ENCODE measurements around the gene ANAPC16.

ANAPC16 gene

GRCh38 chr10:72229261-72230251 lies 13.7 kb downstream of the ANAPC16 start:
- H3K9me3 ChIP-seq (ENCODE audit: control insufficient read depth, low read length), result no peaks in the 10 kb centered on the region
- peak; percentile 42 for DNase-seq (ENCODE audit: low read depth)
- H3K9ac ChIP-seq (ENCODE audit: low read length), result no peak overlapping the region
- H3K36me3 ChIP-seq (ENCODE audit: control insufficient read depth, insufficient read depth, low read length, severe bottlenecking), result peaks cover 25% of the 10 kb centered on the region
- no peak overlapping the region for H3K4me3 ChIP-seq (ENCODE audit: low read length)
- peaks cover 12% of the 10 kb centered on the region for H3K4me1 ChIP-seq (ENCODE audit: control insufficient read depth, insufficient read depth, low read length)
- H3K27me3 ChIP-seq (replicated peaks; ENCODE audit: control insufficient read depth, insufficient read depth, low read length), result no peaks in the 10 kb centered on the region

DNA sequence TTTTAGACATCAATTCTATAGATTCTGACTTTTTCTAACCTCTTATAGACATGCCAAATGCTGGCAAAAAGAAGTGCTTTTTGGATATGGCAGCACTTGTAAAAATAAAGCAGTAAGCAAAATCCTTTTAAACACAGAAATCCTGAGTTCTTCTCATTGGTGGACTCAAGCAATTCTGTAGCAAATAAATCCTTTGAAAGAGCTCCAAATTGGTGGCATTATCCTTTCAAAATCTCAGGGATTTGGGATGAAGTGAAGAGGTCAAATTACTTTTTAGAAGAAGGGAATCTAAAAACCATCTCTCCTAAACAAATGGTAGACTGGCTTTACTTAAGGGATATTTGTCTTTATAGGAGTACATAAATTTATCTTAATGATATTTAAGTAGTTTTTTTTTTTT lies 17.8 kb downstream of the ANAPC16 start:
- no peaks in the 10 kb centered on the region for H3K9me3 ChIP-seq (ENCODE audit: control insufficient read depth, low read length)
- peaks cover 10% of the 10 kb centered on the region for H3K4me1 ChIP-seq (ENCODE audit: control insufficient read depth, insufficient read depth, low read length)
- H3K27me3 ChIP-seq (replicated peaks; ENCODE audit: control insufficient read depth, insufficient read depth, low read length), result no peaks in the 10 kb centered on the region
- no peak for DNase-seq (ENCODE audit: low read depth)
- peaks cover 37% of the 10 kb centered on the region for H3K36me3 ChIP-seq (ENCODE audit: control insufficient read depth, insufficient read depth, low read length, severe bottlenecking)
- no peak overlapping the region for H3K4me3 ChIP-seq (ENCODE audit: low read length)
- H3K9ac ChIP-seq (ENCODE audit: low read length), result no peak overlapping the region

DNA sequence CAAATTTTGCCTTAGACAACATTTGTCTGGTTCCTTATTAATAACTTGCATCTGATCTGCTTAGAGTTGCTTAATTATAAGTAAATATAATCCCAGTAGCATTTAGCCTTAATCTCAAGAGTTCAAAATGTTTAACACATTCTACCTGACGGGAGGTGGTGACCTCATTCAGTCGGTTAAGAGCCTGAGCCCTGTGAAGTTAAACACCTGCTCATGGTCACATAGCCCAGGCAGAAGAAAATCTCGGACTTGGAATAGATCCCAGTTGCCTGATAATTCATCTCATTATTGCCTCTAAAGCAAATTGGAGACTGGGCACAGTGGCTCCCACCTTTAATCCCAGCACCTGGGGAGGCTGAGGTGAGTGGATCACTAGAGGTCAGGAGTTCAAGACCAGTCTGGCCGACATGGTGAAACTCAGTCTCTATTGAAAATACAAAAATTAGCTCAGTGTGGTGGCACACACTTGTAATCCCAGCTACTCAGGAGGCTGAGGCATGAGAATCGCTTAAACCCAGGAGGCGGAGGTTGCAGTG lies 18.8 kb downstream of the ANAPC16 start:
- Histone ChIP-seq H3K9me3 (ENCODE audit: control insufficient read depth, low read length) (no peaks in the 10 kb centered on the region), H3K9ac (ENCODE audit: low read length) (no peak overlapping the region), H3K36me3 (ENCODE audit: control insufficient read depth, insufficient read depth, low read length, severe bottlenecking) (peaks cover 37% of the 10 kb centered on the region), H3K27me3 (replicated peaks; ENCODE audit: control insufficient read depth, insufficient read depth, low read length) (no peaks in the 10 kb centered on the region), H3K4me3 (ENCODE audit: low read length) (no peak overlapping the region), H3K4me1 (ENCODE audit: control insufficient read depth, insufficient read depth, low read length) (peaks cover 5% of the 10 kb centered on the region)
- no peak for DNase-seq (ENCODE audit: low read depth)

GRCh38 chr10:72235544-72236279 lies 19.9 kb downstream of the ANAPC16 start:
- Histone ChIP-seq H3K9me3 (ENCODE audit: control insufficient read depth, low read length) (no peaks in the 10 kb centered on the region), H3K9ac (ENCODE audit: low read length) (no peak overlapping the region), H3K4me1 (ENCODE audit: control insufficient read depth, insufficient read depth, low read length) (no peaks in the 10 kb centered on the region), H3K27me3 (replicated peaks; ENCODE audit: control insufficient read depth, insufficient read depth, low read length) (no peaks in the 10 kb centered on the region), H3K36me3 (ENCODE audit: control insufficient read depth, insufficient read depth, low read length, severe bottlenecking) (peaks cover 36% of the 10 kb centered on the region), H3K4me3 (ENCODE audit: low read length) (no peak overlapping the region)
- DNase-seq (ENCODE audit: low read depth), result no peak

DNA sequence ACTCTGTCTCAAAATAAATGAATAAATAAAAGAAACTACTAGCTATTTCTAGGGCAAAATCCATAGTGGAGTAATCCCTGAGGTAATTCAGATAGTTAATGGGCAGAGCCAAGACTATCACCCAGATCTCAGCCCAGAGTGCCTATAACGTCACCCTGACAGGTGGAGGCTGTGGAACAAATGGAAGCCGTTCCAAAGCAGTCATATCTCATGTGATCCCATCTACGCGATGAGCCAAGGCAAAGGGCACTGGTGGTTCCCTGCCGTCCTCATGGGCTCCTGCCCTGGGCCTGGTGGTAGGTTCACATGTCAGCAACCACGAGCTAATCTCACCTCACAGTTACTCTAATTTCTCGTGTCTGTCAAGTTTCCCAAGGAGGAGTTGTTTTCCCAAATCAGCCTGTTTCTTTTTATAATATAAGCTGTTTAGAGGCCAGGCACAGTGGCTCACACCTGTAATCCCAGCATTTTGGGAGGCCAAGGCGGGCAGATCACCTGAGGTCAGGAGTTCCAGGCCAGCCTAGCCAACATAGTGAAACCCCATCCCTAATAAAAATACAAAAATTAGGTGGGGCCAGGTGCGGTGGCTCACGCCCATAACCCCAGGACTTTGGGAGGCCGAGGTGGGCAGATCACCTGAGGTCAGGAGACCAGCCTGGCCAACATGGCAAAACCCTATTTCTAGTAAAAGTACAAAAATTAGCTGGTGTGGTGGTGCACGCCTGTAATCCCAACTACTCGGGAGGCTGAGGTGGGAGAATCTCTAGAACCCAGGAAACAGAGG lies 22.8 kb downstream of the ANAPC16 start:
- Histone ChIP-seq H3K36me3 (ENCODE audit: control insufficient read depth, insufficient read depth, low read length, severe bottlenecking) (peaks cover 21% of the 10 kb centered on the region), H3K9me3 (ENCODE audit: control insufficient read depth, low read length) (no peaks in the 10 kb centered on the region)
- no peak for DNase-seq (ENCODE audit: low read depth)

GRCh38 chr10:72239409-72239808 lies 23.6 kb downstream of the ANAPC16 start:
- no peak overlapping the region for H3K9ac ChIP-seq (ENCODE audit: low read length)
- peaks cover 15% of the 10 kb centered on the region for H3K36me3 ChIP-seq (ENCODE audit: control insufficient read depth, insufficient read depth, low read length, severe bottlenecking)
- no peak overlapping the region for H3K4me3 ChIP-seq (ENCODE audit: low read length)
- DNase-seq (ENCODE audit: low read depth), result no peak
- H3K27me3 ChIP-seq (replicated peaks; ENCODE audit: control insufficient read depth, insufficient read depth, low read length), result no peaks in the 10 kb centered on the region
- no peaks in the 10 kb centered on the region for H3K9me3 ChIP-seq (ENCODE audit: control insufficient read depth, low read length)
- H3K4me1 ChIP-seq (ENCODE audit: control insufficient read depth, insufficient read depth, low read length), result peaks cover 17% of the 10 kb centered on the region

More for the DNA sequence above, 22.8 kb downstream of the ANAPC16 start:
- Histone ChIP-seq H3K9ac (ENCODE audit: low read length) (no peak overlapping the region), H3K4me3 (ENCODE audit: low read length) (no peak overlapping the region), H3K27me3 (replicated peaks; ENCODE audit: control insufficient read depth, insufficient read depth, low read length) (no peaks in the 10 kb centered on the region), H3K4me1 (ENCODE audit: control insufficient read depth, insufficient read depth, low read length) (peaks cover 11% of the 10 kb centered on the region)

DNA sequence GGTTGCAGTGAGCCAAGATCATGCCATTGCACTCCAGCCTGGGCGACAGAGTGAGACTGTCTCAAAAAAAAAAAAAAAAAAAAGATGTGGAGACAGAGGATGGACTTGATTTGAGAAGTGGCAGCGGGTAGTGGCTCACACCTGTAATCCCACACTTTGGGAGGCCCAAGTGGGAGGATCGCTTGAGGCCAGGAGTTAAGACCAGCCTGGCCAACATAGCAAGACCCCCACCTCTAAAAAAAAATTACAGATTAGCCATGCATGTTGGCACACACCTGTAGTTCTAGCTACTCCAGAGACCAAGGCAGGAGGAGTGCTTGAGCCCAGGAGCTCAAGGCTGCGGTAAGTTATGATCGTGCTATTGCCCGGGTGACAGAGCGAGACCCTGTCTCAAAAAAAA lies 24.6 kb downstream of the ANAPC16 start:
- H3K9ac ChIP-seq (ENCODE audit: low read length), result no peak overlapping the region
- H3K27me3 ChIP-seq (replicated peaks; ENCODE audit: control insufficient read depth, insufficient read depth, low read length), result no peaks in the 10 kb centered on the region
- peaks cover 26% of the 10 kb centered on the region for H3K4me1 ChIP-seq (ENCODE audit: control insufficient read depth, insufficient read depth, low read length)
- H3K9me3 ChIP-seq (ENCODE audit: control insufficient read depth, low read length), result no peaks in the 10 kb centered on the region
- no peak overlapping the region for H3K4me3 ChIP-seq (ENCODE audit: low read length)
- DNase-seq (ENCODE audit: low read depth), result no peak
- H3K36me3 ChIP-seq (ENCODE audit: control insufficient read depth, insufficient read depth, low read length, severe bottlenecking), result peaks cover 9% of the 10 kb centered on the region

DNA sequence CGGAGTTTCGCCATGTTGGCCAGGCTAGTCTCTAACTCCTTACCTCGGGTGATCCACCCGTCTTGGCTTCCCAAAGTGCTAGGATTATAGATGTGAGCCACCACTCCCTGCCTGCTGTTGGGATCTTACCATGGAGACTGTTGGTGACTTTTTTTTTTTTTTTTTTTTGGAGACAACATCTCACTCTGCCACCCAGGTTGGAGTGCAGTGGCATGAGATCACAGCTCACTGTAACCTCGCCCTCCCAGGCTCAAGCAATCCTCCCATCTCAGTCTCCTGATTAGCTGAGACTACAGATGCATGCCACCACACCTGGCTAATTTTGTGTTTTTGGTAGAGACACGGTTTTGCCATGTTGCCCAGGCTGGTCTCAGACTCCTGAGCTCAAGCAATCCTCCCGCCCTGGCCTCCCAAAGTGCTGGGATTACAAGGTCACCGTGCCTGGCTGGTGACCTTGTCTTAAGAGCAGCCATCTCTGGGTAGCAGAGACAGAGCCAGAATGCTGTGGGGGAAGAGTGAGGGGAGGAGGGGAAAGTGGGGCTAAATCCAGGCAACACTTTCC lies 26.0 kb downstream of the ANAPC16 start:
- H3K36me3 ChIP-seq (ENCODE audit: control insufficient read depth, insufficient read depth, low read length, severe bottlenecking), result no peaks in the 10 kb centered on the region
- DNase-seq (ENCODE audit: low read depth), result no peak
- H3K27me3 ChIP-seq (replicated peaks; ENCODE audit: control insufficient read depth, insufficient read depth, low read length), result no peaks in the 10 kb centered on the region
- H3K9ac ChIP-seq (ENCODE audit: low read length), result no peak overlapping the region
- peaks cover 36% of the 10 kb centered on the region for H3K4me1 ChIP-seq (ENCODE audit: control insufficient read depth, insufficient read depth, low read length)
- no peak overlapping the region for H3K4me3 ChIP-seq (ENCODE audit: low read length)
- H3K9me3 ChIP-seq (ENCODE audit: control insufficient read depth, low read length), result no peaks in the 10 kb centered on the region

- Histone ChIP-seq H3K36me3 (ENCODE audit: control insufficient read depth, insufficient read depth, low read length, severe bottlenecking) (no peaks in the 10 kb centered on the region), H3K9ac (ENCODE audit: low read length) (peak overlapping the region; percentile 23), H3K4me1 (ENCODE audit: control insufficient read depth, insufficient read depth, low read length) (peaks cover 44% of the 10 kb centered on the region), H3K4me3 (ENCODE audit: low read length) (no peak overlapping the region), H3K27me3 (replicated peaks; ENCODE audit: control insufficient read depth, insufficient read depth, low read length) (no peaks in the 10 kb centered on the region), H3K9me3 (ENCODE audit: control insufficient read depth, low read length) (no peaks in the 10 kb centered on the region)
- DNase-seq (ENCODE audit: low read depth), result peak; percentile 36
Measured at GRCh38 chr10:72242675-72243074, 26.9 kb downstream of the ANAPC16 start.

DNA sequence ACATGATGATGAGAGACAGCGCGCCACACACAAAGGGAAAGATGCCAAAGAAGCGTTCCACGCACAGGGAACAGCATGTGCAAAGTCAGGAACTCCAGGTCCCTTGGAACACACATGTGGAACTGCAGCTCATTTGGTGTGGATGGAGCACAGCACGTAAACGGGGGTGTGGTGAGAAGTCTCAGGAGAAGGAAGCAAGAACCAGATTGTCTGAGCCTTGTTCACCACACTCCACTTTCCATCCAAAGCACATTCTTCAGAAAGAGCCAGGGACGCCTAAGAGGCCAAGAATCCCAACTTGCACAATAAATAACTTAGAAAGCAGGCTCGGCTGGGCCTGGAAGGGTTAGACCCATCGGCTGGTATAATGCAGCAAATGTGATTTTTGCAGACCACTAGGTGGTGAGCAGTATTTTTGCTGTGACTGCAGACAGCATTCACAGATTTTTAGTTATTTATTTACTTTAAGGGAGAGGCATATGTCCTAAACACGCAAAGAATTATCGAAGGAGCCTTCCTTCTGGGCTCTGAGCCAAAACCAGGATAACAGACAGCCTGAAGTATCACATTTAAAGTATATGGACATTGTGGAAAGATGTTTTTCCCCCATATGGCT lies 28.1 kb downstream of the ANAPC16 start:
- H3K36me3 ChIP-seq (ENCODE audit: control insufficient read depth, insufficient read depth, low read length, severe bottlenecking), result no peaks in the 10 kb centered on the region
- no peaks in the 10 kb centered on the region for H3K27me3 ChIP-seq (replicated peaks; ENCODE audit: control insufficient read depth, insufficient read depth, low read length)
- no peaks in the 10 kb centered on the region for H3K9me3 ChIP-seq (ENCODE audit: control insufficient read depth, low read length)
- peak overlapping the region; percentile 82 for H3K9ac ChIP-seq (ENCODE audit: low read length)
- peaks cover 57% of the 10 kb centered on the region for H3K4me1 ChIP-seq (ENCODE audit: control insufficient read depth, insufficient read depth, low read length)
- peak; percentile 98 for DNase-seq (ENCODE audit: low read depth)
- peak overlapping the region; percentile 17 for H3K4me3 ChIP-seq (ENCODE audit: low read length)
